Thyroid gland (tissue), 4 donors: ENCODE measurements around the gene RIBC2.

Source experiments
- POLR2A ChIP-seq, 2 donors: fragments of 450-650 bp; IDR thresholded peaks; one replicate each; pipeline ENCODE4 v1.6.1; 2017; ENCODE audit warnings: antibody characterized with exemption in 2 of 2, mild to moderate bottlenecking in 2 of 2, moderate library complexity in 1 of 2
- TF ChIP-seq, protein P1 (sequence below), 6 experiments: fragments of 200-600 bp in 3 of 6; fragments of 450-650 bp in 3 of 6; sonication (generic) in 3 of 6; IDR thresholded peaks; one replicate each; pipeline ENCODE4 v1.5.1; 2016 to 2019; ENCODE audit warnings: antibody characterized with exemption in 6 of 6, mild to moderate bottlenecking in 2 of 6, inconsistent platforms in 1 of 6, moderate library complexity in 1 of 6

DNA sequence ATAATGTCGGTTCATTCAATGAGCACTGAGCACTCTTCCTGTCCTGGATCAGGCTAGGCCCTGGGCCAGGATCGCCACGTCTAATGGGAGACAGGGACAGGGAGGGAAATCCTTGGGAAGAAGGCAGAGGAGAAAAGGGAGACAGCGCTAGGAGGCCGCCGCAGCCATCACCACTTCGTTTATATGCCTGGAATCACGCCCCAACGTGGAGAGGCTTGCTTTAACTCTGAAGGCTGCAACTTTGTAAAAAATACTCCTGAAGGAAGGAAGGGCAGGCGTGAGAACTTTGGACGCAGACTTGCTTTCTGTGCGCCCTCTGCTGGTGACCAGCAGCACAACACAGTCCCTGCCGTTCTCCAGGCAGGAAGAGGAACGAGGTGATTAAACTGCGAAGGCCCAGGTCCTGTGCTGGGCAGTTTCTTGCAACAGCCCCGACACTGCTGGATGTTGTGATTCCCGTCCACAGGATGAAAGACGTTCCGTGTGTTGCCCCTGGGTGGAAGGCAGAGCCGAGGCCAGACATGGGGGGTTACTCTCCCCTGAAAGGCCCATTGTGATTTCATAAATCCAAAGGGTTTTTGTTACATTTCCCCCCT, 22.1 kb downstream of the RIBC2 start:
- TF ChIP-seq, protein P1, sequence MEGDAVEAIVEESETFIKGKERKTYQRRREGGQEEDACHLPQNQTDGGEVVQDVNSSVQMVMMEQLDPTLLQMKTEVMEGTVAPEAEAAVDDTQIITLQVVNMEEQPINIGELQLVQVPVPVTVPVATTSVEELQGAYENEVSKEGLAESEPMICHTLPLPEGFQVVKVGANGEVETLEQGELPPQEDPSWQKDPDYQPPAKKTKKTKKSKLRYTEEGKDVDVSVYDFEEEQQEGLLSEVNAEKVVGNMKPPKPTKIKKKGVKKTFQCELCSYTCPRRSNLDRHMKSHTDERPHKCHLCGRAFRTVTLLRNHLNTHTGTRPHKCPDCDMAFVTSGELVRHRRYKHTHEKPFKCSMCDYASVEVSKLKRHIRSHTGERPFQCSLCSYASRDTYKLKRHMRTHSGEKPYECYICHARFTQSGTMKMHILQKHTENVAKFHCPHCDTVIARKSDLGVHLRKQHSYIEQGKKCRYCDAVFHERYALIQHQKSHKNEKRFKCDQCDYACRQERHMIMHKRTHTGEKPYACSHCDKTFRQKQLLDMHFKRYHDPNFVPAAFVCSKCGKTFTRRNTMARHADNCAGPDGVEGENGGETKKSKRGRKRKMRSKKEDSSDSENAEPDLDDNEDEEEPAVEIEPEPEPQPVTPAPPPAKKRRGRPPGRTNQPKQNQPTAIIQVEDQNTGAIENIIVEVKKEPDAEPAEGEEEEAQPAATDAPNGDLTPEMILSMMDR (IDR thresholded peaks at IDR 0.05): peak; percentile 95 to 99 (median 96)
- peak in 1 of 2 donors; percentile 13 for TF ChIP-seq POLR2A (IDR thresholded peaks at IDR 0.05)
